Smooth muscle cell (in vitro differentiated cells): ENCODE measurements around the gene OBSCN. TPM values are rescaled to one million over a fixed set of nuclear protein-coding genes. Genes with fewer than 3 reads are reported as not detected.
A peak's percentile ranks its signal among the peaks of the same experiment; 100 is the strongest.

Experiments used
- DNase-seq: peaks from one replicate; lab custom pipeline; 2025; ENCODE audit not compliant: unreplicated experiment; lab: John Stamatoyannopoulos, UW
- H2AFZ ChIP-seq: fragments of 200-600 bp; sonication (generic); 2 replicates; pipeline ENCODE4 v1.6.0; 2016; ENCODE audit warnings: antibody characterized with exemption, low read depth, mild to moderate bottlenecking
- H3F3A ChIP-seq: fragments of 200-600 bp; sonication (generic); 2 replicates; pipeline ENCODE4 v1.6.0; 2017; ENCODE audit warnings: antibody characterized with exemption, low read depth
- H3K27ac ChIP-seq: fragments of 200-600 bp; sonication (generic); 2 replicates; pipeline ENCODE4 v1.5.1; 2016; ENCODE audit warnings: low read depth, mild to moderate bottlenecking
- H3K27me3 ChIP-seq: fragments of 200-600 bp; sonication (generic); 2 replicates; pipeline ENCODE4 v1.6.1; 2016; ENCODE audit warnings: low read depth, mild to moderate bottlenecking
- H3K36me3 ChIP-seq: fragments of 200-600 bp; sonication (generic); 2 replicates; pipeline ENCODE4 v1.5.1; 2016; ENCODE audit warnings: low read depth
- H3K4me1 ChIP-seq: fragments of 200-600 bp; sonication (generic); 2 replicates; pipeline ENCODE4 v1.5.1; 2016; ENCODE audit warnings: low read depth
- H3K4me2 ChIP-seq: fragments of 200-600 bp; sonication (generic); 2 replicates; pipeline ENCODE4 v1.6.0; 2016; ENCODE audit warnings: mild to moderate bottlenecking
- H3K4me3 ChIP-seq: fragments of 200-600 bp; sonication (generic); 2 replicates; pipeline ENCODE4 v1.5.1; 2016; ENCODE audit warnings: mild to moderate bottlenecking
- H3K79me2 ChIP-seq: fragments of 200-600 bp; sonication (generic); 2 replicates; pipeline ENCODE4 v1.6.0; 2016; ENCODE audit warnings: low read depth, mild to moderate bottlenecking
- H3K9ac ChIP-seq: fragments of 200-600 bp; sonication (generic); 2 replicates; pipeline ENCODE4 v1.6.0; 2016; ENCODE audit warnings: low read depth
- H3K9me3 ChIP-seq: fragments of 200-600 bp; sonication (generic); replicated peaks from 2 replicates; pipeline ENCODE4 v1.5.1; 2016; ENCODE audit warnings: low read depth
- H4K20me1 ChIP-seq: fragments of 200-600 bp; sonication (generic); 2 replicates; pipeline ENCODE4 v1.6.0; 2016; ENCODE audit warnings: low read depth
- CTCF ChIP-seq: fragments of 200-600 bp; sonication (generic); IDR thresholded peaks from 2 replicates; pipeline ENCODE4 v1.5.1; 2017; ENCODE audit warnings: borderline replicate concordance, mild to moderate bottlenecking, antibody characterized with exemption; ENCODE audit not compliant: insufficient read depth, poor library complexity, severe bottlenecking
- WGBS: methylation state at CpG from one replicate; pipeline ENCODE4 v1.1.7; 2016; ENCODE audit warnings: low lambda C conversion rate; 5-methylcytosine and 5-hydroxymethylcytosine counted together
- polyA plus RNA-seq: library from polyadenylated mRNA; unstranded; fragments of >200 nt; fragmentation: Nextera tagmentation; extraction: Ambion mirVana; gene quantifications from 2 replicates; pipeline ENCODE4 v1.2.1, GENCODE V29; 2016
- total RNA-seq: library from RNA; depleted of rRNA; stranded (reverse); fragments of >200 nt; gene quantifications from 2 replicates; pipeline ENCODE4 v1.2.3, GENCODE V29; 2014

OBSCN gene
- total and polyA plus RNA-seq, 2 experiments from 2014 or later: 3.8 to 10.6 TPM

GRCh38 chr1:228377664-228378089 is 169.8 kb downstream of the OBSCN start:
- TF ChIP-seq CTCF: no peak
- no peak overlapping the region for H3K9ac ChIP-seq
- H3K27ac ChIP-seq: no peak overlapping the region
- 90% methylated on average over 3 of the region's 5 CpGs for WGBS
- DNase-seq: no peak
- H3K4me3 ChIP-seq: peak overlapping the region; percentile 70
- H3K4me2 ChIP-seq: peak overlapping the region; percentile 97
- no peaks in the 10 kb centered on the region for H3F3A ChIP-seq
- H4K20me1 ChIP-seq: no peaks in the 10 kb centered on the region
- H2AFZ ChIP-seq: no peak overlapping the region
- no peaks in the 10 kb centered on the region for H3K9me3 ChIP-seq
- no peaks in the 10 kb centered on the region for H3K36me3 ChIP-seq
- H3K79me2 ChIP-seq: no peaks in the 10 kb centered on the region
- peaks cover 19% of the 10 kb centered on the region for H3K27me3 ChIP-seq
- H3K4me1 ChIP-seq: no peaks in the 10 kb centered on the region

GRCh38 chr1:228378090-228378872 is 170.4 kb downstream of the OBSCN start:
- Histone ChIP-seq H3F3A (no peaks in the 10 kb centered on the region), H2AFZ (peak overlapping the region; percentile 97), H3K79me2 (no peaks in the 10 kb centered on the region), H3K4me2 (peak overlapping the region; percentile 97), H3K27me3 (peaks cover 22% of the 10 kb centered on the region), H3K36me3 (no peaks in the 10 kb centered on the region), H4K20me1 (no peaks in the 10 kb centered on the region), H3K27ac (no peak overlapping the region), H3K9me3 (no peaks in the 10 kb centered on the region), H3K4me1 (no peaks in the 10 kb centered on the region), H3K4me3 (peak overlapping the region; percentile 70), H3K9ac (peak overlapping the region; percentile 35)
- WGBS: 3% methylated on average over 49 of the region's 73 CpGs
- DNase-seq: peak; percentile 28
- peak; percentile 40 for TF ChIP-seq CTCF

- Histone ChIP-seq H3F3A (no peaks in the 10 kb centered on the region), H3K79me2 (no peaks in the 10 kb centered on the region), H3K36me3 (no peaks in the 10 kb centered on the region), H3K9ac (peak overlapping the region; percentile 35), H3K4me2 (peak overlapping the region; percentile 97), H3K9me3 (no peaks in the 10 kb centered on the region), H3K4me3 (peak overlapping the region; percentile 70), H4K20me1 (no peaks in the 10 kb centered on the region), H3K27me3 (peaks cover 22% of the 10 kb centered on the region), H3K27ac (no peak overlapping the region), H2AFZ (peak overlapping the region; percentile 97), H3K4me1 (no peaks in the 10 kb centered on the region)
- DNase-seq: no peak
- TF ChIP-seq CTCF: no peak
- WGBS: 2% methylated on average over 48 of the region's 48 CpGs
These were observed 171.1 kb downstream of the OBSCN start for GRCh38 chr1:228378873-228379460.
